HG02840 (cell line): ENCODE results near the gene MPZL1.
A peak's percentile ranks its signal among the peaks of the same experiment; 100 is the strongest.

Experiments
- ATAC-seq: cut with Tn5 transposase; IDR thresholded peaks from one replicate; pipeline ENCODE4 v1.9.1; 2021; ENCODE audit warnings: mild to moderate bottlenecking, moderate library complexity, moderate number of reproducible peaks; ENCODE audit not compliant: unreplicated experiment, low FRiP score

Gene MPZL1

DNA sequence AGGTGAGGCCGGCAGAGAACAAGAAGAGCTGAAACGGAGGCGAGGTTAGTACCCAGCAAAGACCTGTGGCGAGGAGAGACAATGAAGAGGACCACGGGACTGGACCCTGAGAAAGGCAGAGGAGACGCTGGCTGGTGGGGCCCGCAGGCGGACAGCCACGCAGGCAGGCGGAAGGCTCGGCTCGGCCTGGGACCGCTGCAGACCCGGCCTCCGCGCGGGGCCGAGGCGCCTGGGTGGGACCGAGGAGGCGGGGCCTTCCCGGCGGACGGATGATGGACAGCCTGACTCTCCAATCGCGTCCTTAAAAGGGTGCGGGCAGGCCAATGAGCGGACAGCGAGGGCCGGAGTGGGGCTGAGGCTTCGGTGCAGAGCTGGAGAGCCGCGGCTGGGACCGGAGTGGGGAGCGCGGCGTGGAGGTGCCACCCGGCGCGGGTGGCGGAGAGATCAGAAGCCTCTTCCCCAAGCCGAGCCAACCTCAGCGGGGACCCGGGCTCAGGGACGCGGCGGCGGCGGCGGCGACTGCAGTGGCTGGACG, at the start of gene MPZL1:
MPZL1 (plus strand) TSS at position 366 of the 535 bp plus-strand sequence. CDS start 170 bp downstream, outside the sequence.
- ATAC-seq, result peak; percentile 91

DNA sequence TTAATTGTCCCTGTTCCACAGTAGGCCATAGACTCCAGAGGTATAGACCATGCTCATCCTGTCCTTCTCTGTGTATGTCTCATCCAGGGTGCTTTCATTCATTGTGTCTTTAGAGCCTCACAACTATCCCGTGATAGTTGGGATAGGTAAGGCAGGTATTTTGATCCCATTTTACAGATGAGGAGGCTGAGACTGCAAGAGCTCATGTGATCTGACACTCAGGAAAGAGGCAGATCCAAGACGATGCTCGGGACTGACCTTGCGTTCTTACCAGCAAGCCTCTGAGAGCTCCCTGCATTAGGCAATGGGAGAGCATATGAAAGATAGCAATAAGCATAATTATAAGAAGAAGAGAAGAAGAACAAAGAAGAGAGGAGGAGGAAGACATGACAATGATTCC, 49.0 kb upstream of the MPZL1 start:
- ATAC-seq, result no peak

DNA sequence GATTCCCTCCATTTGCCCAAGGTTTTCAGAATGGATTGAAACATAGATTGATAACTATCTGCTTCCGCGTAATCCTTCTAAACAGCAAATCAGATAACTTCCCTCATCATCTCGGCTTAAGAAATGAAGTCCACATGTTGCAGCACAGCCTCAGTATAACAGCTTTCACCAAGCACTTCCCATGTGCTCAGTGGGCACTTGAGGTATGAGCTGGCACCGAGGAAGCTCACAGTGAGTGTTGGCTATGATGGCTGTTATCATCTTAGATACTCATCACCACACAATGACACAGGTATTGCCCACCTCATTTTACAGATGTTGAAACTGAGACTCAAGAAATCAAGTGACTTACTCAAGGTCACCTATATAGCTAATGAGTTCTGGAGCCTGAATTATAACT, 48.5 kb upstream of the MPZL1 start:
- ATAC-seq, result no peak

DNA sequence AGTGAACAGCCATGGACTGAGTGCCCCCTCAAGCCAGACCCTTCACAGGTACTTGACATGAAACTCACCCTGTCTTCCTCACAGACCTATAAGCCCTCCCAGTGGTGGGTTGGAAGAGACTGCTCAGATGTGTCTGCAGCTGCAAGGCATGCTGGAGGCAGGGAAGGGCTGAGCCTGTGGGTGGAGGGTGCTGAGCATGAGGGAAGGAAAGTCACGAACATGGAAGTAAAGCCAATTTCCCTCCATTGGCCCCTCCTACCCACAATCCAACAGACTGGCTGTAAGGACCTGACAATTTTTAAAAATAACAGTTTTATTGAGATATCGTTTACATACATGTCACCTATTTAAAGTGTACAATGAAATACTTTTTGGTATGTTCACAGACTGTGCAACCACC, 47.6 kb upstream of the MPZL1 start:
- no peak for ATAC-seq

DNA sequence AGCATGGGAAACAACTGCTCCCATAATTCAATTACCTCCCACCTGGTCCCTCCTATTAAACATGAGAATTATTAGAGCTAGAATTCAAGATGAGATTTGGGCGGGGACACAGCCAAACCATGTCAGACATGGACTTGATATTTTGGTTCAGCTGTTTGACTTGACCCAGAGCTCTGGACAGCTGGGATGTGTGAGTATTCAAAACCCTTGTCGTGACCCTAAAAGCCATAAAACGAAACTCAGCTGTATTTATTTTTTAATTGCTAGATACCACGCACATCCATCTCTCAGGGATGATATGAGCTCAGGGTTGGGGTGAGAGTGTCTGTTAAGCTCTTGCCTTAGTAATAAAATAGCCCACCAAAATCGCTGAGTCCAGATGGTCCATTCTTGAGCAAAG, 46.3 kb upstream of the MPZL1 start:
- no peak for ATAC-seq

DNA sequence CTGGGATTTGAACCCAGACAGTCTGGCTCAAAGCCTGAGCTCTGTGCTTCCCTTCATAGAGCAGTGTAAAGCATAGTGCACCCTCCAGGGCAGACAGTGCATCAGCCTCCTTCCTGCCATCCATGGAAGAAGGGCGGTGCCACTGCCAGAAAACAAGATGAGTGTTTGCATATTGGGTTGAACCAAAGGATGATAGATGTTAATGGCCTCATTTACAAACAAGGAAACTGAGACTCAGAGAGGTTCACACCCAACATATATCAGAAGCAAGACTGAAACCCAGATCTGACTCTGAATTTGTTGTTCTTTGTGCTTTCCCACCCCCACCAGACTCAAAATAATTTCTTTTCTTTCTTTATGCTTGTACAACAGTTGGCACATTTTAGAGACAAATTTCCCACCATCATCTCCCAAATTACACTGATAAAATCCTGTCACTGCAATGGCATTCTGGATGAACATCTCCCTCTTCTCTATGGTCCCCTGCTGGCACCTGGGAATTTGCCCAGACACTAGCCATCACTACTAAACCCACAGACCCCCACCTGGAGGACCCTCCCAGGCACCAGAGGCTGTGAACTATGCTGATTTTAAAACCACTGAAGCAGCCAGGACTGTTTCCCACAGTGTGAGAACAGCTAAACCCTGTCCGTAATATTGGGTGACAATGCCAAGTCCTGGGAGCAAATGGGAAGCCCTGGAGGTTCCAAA, 45.4 kb upstream of the MPZL1 start:
- peak; percentile 55 for ATAC-seq

DNA sequence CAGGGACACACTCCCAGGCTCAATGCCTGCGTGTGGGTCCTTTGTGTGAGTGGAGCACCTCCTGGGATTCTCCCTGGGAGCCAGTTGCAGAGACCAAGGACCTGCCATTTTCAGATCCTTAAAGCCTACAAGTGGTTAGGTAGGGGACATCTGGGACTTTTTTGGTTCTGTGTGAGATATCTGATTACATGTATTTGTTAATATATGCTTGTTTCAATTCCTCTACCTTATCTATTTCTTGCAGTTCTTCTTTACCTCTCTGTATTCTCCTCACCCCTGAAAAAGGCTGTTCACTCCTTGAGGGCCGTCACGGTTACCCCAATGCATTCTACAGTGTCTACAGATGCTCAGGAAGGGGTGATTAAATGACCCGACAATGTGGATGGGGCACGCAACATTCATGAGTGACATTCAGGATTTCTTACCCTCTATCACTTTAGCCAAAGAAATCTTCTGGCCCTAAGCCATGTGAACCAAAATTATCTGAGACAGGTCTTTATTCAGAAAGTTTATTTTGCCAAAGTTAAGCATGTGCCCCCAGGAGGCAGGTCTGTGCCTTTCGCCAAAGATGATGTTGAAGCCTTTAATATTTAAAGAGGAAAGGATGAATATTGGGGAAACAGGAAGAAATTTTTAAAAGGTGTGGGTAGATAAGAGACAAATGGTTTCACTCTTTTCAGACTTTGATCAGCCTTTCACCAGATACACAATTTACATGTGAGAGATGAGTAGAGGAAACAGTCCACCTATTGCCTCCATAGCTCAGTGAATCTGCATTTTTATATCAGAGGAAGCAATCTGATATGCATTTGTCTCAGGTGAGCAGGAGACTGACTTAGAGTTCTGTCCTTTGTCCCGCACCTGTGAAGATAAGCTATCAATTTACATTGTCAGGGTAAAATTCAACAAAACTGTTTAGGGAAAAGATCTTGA, 44.6 kb upstream of the MPZL1 start:
- ATAC-seq, result no peak

DNA sequence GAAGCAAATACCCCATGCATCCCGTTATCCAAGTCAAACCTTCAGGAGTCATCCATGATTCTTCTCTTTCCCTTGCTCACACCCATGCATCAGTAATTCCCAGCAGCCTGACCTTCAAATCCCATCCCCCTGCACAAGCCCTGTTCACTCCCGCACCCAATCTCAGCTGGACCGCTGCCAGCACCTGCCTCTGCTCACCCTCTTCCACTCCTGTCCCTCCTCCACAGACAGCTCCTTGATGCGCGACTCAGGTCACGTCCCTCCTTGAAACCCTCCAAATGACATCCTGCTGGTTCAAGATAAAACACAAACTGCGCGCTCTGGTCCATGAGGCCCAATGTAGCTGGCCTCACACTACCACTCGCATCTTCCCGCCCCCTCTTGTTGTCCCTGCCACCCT, 43.4 kb upstream of the MPZL1 start:
- ATAC-seq, result no peak

DNA sequence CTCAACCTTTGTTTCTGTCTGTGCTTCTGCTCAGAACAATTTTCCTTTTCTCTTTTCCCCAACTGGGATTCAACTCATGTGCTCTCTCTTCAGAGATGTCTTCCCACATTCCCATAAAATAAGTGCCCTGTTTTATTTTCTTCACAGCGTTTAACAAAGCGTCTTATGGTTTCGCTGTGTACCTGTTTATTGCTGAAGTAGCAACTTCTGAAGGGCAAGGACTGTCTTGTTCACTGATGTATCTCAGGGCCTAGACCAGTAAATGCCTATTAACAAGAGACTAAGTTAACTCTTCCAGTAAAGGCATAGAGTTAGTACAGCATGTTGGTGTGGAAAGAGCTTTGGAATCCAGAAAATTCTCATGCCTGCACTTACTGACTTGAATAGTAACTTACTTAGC, 42.9 kb upstream of the MPZL1 start:
- no peak for ATAC-seq

DNA sequence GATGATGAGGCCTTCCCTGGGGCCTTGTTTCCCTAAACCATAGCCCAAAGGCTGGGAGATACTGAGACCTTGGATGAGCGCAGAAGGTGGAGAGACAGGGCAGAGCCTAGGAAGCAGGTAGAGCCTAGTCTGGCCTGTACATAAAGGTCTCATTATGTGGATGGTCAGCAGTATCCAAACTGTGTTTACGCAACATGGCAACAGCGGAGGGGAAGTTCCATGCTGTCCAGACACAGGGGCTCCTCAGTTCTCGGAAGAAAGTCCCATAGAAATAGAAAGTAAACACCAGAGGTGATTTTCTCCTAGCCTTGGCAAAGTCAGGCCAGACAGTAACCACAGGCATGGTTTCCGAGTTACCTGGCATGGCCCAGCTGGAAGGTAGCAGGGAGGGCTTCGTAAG, 42.1 kb upstream of the MPZL1 start:
- no peak for ATAC-seq

DNA sequence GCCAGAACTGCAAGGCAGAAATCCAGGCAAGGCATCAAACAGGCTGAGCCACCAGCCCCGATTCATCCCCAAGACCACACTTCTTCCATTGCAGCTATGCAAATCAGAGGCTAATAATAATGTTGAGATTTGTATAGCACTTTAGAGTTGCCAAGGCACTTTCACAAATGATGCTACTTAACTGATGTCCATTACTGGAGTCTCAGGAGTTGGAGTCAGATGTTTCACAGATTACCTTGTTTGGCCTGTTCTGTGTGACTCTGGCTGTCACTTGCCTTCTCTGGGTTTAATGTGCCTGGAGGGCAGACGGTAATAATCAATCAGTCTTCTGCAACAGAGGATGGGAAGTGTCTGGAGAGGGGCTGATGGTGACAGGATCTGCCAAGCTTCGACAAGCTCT, 40.8 kb upstream of the MPZL1 start:
- ATAC-seq, result no peak

DNA sequence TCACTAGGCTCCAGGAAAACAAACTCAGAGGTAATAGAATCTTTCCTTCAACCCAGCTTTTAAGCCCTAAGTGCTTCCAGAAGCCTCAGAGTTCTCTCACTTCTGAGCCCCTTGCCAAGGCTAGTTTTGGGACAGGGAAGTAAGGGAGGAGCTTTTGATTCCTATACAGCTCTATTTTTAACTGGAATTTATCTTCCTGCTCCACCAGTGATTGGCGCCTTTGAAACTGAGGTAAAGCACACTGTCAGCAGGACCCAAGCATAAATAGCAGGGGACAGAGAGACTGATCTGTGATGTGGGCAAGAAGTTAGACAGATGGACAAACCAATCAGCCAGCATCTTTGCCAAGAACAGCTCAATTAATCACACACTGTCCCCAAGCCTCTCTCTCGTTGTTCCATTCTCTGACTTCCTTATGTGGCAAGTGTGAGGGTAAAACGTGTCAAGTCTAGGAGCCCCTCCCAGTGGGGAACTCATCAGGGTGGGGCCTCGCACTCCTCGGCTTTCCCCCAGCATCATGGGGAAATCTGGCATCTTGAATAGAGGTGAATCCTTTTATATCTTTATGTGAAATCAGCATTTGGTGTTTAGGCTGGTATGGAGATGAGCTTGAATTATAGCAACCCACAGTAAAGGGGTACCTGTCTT, 40.2 kb upstream of the MPZL1 start:
- no peak for ATAC-seq

DNA sequence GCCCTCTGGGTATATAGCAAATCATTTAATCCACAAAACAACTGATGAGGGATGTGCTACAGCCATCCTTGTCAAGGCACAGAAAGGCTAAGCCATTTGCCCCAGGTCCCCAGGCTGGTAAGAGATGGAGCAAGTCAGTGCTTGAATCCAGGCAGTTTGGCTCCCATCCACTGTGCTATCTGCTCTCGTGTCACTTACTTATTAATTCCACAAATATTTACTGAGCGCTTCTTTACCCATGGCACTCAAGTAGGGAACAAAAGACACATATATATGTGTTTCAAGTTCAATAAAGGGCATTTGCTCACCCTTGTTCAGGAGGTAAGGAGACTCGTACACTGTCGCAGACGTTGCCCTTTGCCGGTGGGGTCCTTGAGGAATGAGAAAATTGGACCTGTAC, 38.6 kb upstream of the MPZL1 start:
- ATAC-seq, result no peak

DNA sequence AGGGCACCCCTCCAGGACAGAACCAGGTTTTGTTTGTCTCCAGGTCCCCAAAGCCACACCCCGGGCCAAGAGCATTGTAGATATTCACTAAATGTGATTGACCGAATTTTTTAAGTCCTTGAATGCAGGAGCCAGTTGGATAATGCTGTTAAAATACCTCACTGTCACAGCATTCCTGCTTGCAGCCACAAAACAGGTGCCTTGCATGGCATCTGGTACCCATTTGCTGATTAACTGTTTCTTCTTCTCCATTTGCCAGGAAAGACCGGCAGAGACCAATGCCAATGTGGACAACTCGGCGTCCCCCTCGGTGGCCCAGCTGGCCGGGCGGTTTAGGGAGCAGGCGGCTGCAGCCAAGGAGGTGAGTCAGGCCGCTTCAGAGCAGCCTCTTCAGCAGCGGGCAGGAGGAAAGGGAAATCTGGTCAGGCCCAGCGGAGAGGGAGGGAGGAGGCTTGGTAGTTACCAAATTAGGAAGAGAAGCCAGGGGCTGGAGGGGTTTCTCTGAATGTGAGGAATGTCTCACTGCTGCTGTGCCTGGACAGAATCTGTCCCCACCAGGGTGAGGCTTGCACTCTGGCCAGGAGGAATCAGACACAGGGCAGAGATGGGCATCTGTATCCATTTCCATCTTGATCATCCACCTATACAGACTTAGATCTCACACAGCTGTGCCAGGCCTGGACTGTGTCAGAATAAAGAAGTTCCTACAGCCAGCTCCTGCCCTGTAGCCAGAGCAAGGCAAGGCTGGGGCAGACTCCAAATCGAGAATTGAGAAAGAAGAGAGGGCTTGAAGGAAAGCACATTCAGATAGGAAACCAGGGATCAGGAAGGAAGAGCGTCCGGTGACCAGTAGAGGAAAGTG, 37.9 kb upstream of the MPZL1 start:
- ATAC-seq, result no peak

DNA sequence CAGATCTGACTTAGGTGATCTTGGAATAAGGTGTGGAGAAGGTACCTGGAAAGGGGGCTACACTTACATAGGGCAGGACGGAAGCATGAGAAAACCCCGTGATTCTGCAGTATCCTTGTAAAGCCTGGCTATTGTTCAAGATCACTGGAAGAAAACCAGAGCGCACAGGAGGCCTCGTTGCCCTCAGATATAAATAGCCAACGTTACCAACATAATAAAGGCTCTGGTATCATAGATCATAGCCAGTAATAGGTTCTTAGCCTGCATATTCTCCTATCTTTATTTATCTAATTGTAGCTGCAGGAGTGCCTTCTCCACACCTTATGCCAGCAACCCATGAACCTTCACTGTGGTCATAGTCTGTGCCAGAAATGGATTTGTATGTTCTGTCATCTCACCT, 35.9 kb upstream of the MPZL1 start:
- ATAC-seq, result no peak

DNA sequence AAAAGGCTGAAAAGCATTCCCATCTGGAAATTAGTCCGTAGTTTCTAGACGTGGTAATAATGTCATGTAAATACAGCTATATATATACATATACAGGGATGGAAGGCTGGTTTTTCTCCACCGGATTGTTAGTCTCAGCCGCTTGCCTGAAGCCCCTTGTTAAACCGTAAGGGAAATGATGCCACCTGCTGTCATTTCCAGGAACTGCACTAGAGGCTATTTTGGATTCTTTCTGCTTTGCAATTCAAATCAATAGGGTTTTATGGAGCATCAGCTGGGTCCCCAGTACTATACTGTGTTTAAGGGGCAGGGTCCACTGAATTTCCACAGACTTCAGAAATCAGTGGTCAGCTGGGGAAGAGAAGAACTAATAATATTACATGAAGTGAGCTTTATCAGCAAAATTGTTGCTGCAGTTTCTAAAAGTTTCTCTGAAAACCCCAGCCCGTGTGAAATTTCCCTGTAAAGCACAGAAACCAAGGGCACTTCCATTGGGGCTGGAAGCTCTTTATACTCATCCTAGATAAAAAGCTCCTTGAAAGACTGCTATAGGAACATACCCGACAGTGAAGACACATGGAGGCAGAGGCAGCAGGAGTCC, 33.8 kb upstream of the MPZL1 start:
- ATAC-seq, result no peak

DNA sequence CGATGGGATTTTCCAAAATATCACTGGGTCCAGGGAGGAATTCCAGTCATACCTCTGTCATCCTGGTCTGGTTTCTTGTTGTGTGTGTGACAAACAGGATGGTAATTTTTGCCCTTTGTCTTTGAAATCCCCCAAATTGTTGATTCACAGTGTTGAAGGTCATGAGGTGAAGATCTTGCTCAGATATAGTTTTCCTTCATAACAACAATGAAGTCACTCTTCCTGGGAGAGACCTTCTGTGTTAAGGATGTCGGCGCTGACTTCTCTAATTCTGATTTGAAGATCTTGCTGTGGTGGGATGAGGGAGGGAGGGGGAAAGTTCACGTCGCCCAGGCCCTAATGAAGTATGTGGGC, 32.2 kb upstream of the MPZL1 start:
- no peak for ATAC-seq

DNA sequence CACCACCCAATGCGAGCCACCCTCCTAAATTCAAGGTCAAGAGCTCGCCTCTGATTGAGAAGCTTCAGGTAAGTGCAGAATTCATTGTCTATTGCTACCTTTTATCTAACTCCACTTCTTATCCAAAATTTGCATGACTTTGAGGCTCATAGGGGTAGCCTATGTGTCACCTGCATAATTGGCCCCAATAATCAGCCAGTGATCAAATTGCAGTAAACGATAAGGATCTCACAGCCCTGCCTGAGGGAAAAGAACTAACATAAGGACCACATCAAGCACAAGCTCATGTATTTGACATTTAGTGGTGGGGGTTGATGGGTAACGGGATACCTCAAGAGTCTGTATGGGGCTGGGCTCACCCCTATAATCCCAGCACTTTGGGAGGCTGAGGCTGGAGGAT, 31.7 kb upstream of the MPZL1 start:
- no peak for ATAC-seq

DNA sequence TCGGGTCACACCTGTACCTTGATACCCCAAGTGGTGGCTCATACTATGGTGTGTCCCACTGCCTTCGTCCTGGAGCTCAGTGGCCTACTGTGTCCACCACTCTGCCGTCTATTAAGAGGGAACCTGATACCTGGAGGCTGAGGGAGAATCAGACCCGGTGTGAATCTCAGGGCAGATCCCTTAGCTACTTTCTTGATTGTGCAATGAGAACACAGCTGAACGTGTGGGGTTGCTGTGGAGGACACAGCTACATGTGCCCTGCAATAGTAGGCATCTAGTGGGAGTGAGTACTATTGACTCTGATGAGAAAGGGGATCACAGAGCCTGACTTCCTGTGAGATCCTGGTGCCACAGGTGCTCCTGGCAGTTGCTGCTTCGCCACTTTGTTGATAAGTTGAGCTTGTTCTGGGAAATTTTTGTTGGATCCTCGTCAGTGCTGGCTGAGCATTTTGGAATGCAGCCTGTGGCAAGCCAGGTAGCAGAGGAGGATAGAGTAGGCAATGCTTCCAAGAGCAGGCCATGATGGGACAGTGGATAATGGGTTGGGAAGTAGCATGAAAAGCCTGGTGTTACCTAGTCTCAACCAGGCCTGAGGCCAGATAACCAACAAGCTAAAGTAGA, 28.2 kb upstream of the MPZL1 start:
- no peak for ATAC-seq
